ENCODE data around the gene SYT2. TPM values are rescaled to one million over a fixed set of nuclear protein-coding genes. Genes with fewer than 3 reads are reported as not detected.
A peak's percentile ranks its signal among the peaks of the same experiment; 100 is the strongest.

SYT2 gene
- total RNA-seq, 1 experiment from 2014 or later = not detected

- BruUV-seq (replicated peaks) = no TSS peak
- no peak for DNase-seq
These were observed 12.0 kb downstream of the SYT2 start for GRCh38 chr1:202698276-202698675.

GRCh38 chr1:202697038-202697437, 13.2 kb downstream of the SYT2 start:
- intact Hi-C loops (cut with micrococcal nuclease; ENCODE audit: unreplicated experiment) = no loop called here
- no peak overlapping the region for H3K27ac Mint-ChIP-seq (ENCODE audit: unreplicated experiment)
- CTCF ChIA-PET = interaction anchor here (0.6 to 0.7 kb wide), 2 partner anchors 36 to 317 kb away, joined by 3 to 4 read pairs; no protein-coding TSS in a partner anchor

More at GRCh38 chr1:202698276-202698675, 12.0 kb downstream of the SYT2 start:
- H3K4me3 Mint-ChIP-seq (ENCODE audit: low read depth, unreplicated experiment) = no peak overlapping the region
- no peak overlapping the region for H3K27ac Mint-ChIP-seq (ENCODE audit: unreplicated experiment)
- H3K9me3 Mint-ChIP-seq (ENCODE audit: low read depth, unreplicated experiment) = no peaks in the 10 kb centered on the region
- peaks cover 100% of the 10 kb centered on the region for H3K27me3 Mint-ChIP-seq (ENCODE audit: unreplicated experiment)
- no peak for TF ChIP-seq CTCF (IDR thresholded peaks at IDR 0.05; ENCODE audit: unreplicated experiment)
- H3K36me3 Mint-ChIP-seq (ENCODE audit: insufficient read depth, unreplicated experiment) = no peaks in the 10 kb centered on the region
- intact Hi-C loops (cut with micrococcal nuclease; ENCODE audit: unreplicated experiment) = no loop called here
- H3K4me1 Mint-ChIP-seq (ENCODE audit: low read depth, unreplicated experiment) = no peaks in the 10 kb centered on the region
- CTCF ChIA-PET = interaction anchor here (0.6 kb wide), 1 partner anchor 340 kb away, joined by 5 read pairs; no protein-coding TSS in a partner anchor

GRCh38 chr1:202694314-202694713, 15.9 kb downstream of the SYT2 start:
- Mint-ChIP-seq H3K4me3 (ENCODE audit: low read depth, unreplicated experiment) (no peak overlapping the region), H3K9me3 (ENCODE audit: low read depth, unreplicated experiment) (no peaks in the 10 kb centered on the region), H3K27ac (ENCODE audit: unreplicated experiment) (no peak overlapping the region), H3K36me3 (ENCODE audit: insufficient read depth, unreplicated experiment) (no peaks in the 10 kb centered on the region), H3K27me3 (ENCODE audit: unreplicated experiment) (peaks cover 100% of the 10 kb centered on the region), H3K4me1 (ENCODE audit: low read depth, unreplicated experiment) (no peaks in the 10 kb centered on the region)
- no peak for TF ChIP-seq CTCF (IDR thresholded peaks at IDR 0.05; ENCODE audit: unreplicated experiment)
- CTCF ChIA-PET = interaction anchor here (0.6 kb wide), 1 partner anchor 25 kb away, joined by 5 read pairs; no protein-coding TSS in a partner anchor
- DNase-seq = no peak
- no TSS peak for BruUV-seq (replicated peaks)
- intact Hi-C loops (cut with micrococcal nuclease; ENCODE audit: unreplicated experiment) = no loop called here

More at GRCh38 chr1:202697038-202697437, 13.2 kb downstream of the SYT2 start:
- no peak for TF ChIP-seq CTCF (IDR thresholded peaks at IDR 0.05; ENCODE audit: unreplicated experiment)
- Mint-ChIP-seq H3K27me3 (ENCODE audit: unreplicated experiment) (peaks cover 100% of the 10 kb centered on the region), H3K36me3 (ENCODE audit: insufficient read depth, unreplicated experiment) (no peaks in the 10 kb centered on the region), H3K4me1 (ENCODE audit: low read depth, unreplicated experiment) (no peaks in the 10 kb centered on the region), H3K9me3 (ENCODE audit: low read depth, unreplicated experiment) (no peaks in the 10 kb centered on the region), H3K4me3 (ENCODE audit: low read depth, unreplicated experiment) (no peak overlapping the region)
- peak; percentile 28 for DNase-seq
- BruUV-seq (replicated peaks) = no TSS peak

- Mint-ChIP-seq H3K4me3 (ENCODE audit: low read depth, unreplicated experiment) (no peak overlapping the region), H3K36me3 (ENCODE audit: insufficient read depth, unreplicated experiment) (no peaks in the 10 kb centered on the region), H3K27me3 (ENCODE audit: unreplicated experiment) (peaks cover 100% of the 10 kb centered on the region), H3K4me1 (ENCODE audit: low read depth, unreplicated experiment) (no peaks in the 10 kb centered on the region), H3K9me3 (ENCODE audit: low read depth, unreplicated experiment) (no peaks in the 10 kb centered on the region), H3K27ac (ENCODE audit: unreplicated experiment) (no peak overlapping the region)
- no peak for TF ChIP-seq CTCF (IDR thresholded peaks at IDR 0.05; ENCODE audit: unreplicated experiment)
- DNase-seq = peak; percentile 80
- intact Hi-C loops (cut with micrococcal nuclease; ENCODE audit: unreplicated experiment) = no loop called here
- BruUV-seq (replicated peaks) = no TSS peak
- CTCF ChIA-PET = interaction anchor here (0.6 to 1.4 kb wide), 6 partner anchors 10 to 168 kb away, joined by 3 to 10 read pairs (median 4); partner anchors contain the start of gene SYT2
These were observed 17.2 kb downstream of the SYT2 start for GRCh38 chr1:202692959-202693555.

All from Calu3 (cell line).